ENCODE measurements around the gene C16orf90.

GRCh38 chr16:3495176-3495575, at the start of gene C16orf90:
- TF ChIP-seq, protein P1, sequence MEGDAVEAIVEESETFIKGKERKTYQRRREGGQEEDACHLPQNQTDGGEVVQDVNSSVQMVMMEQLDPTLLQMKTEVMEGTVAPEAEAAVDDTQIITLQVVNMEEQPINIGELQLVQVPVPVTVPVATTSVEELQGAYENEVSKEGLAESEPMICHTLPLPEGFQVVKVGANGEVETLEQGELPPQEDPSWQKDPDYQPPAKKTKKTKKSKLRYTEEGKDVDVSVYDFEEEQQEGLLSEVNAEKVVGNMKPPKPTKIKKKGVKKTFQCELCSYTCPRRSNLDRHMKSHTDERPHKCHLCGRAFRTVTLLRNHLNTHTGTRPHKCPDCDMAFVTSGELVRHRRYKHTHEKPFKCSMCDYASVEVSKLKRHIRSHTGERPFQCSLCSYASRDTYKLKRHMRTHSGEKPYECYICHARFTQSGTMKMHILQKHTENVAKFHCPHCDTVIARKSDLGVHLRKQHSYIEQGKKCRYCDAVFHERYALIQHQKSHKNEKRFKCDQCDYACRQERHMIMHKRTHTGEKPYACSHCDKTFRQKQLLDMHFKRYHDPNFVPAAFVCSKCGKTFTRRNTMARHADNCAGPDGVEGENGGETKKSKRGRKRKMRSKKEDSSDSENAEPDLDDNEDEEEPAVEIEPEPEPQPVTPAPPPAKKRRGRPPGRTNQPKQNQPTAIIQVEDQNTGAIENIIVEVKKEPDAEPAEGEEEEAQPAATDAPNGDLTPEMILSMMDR (IDR thresholded peaks at IDR 0.05; ENCODE audit: poor library complexity): no peak
- TF ChIP-seq EZH2phosphoT487 (IDR thresholded peaks at IDR 0.05; ENCODE audit: low read depth, severe bottlenecking, unreplicated experiment) (no peak), EZH2 (IDR thresholded peaks at IDR 0.05; ENCODE audit: borderline replicate concordance) (no peak)
